Natural killer cell (primary cell): ENCODE results near the gene CIAO3. TPM values are rescaled to one million over a fixed set of nuclear protein-coding genes. Genes with fewer than 3 reads are reported as not detected.
"Not testable (repeated sequence)": the region's sequence is repeated elsewhere in the genome, so short reads cannot be mapped to it uniquely, and the experiment has no call there.

Source experiments
- ATAC-seq, 3 donors: fragments of 150-1000 bp in 2 of 3; fragments of 200-7000 bp in 1 of 3; cut with Tn5 transposase; 1 replicate in 1 of 3; 2 replicates in 2 of 3; pipeline ENCODE4 v1.10.0; 2021; ENCODE audit warnings: mild to moderate bottlenecking in 2 of 3, moderate library complexity in 2 of 3
- DNase-seq, 2 donors: peaks; one replicate each; pipeline versions ENCODE4 v3.0.0 to v3.0.0-alpha.2; 2013 to 2021; ENCODE audit warnings: mixed read lengths in 1 of 2
- H3K27ac ChIP-seq: one replicate; pipeline ENCODE4 v1.5.1; 2013; ENCODE audit warnings: mild to moderate bottlenecking, low read length
- H3K27me3 ChIP-seq: one replicate; pipeline ENCODE4 v1.6.1; 2013; ENCODE audit warnings: low read length; ENCODE audit not compliant: control insufficient read depth, insufficient read depth
- H3K36me3 ChIP-seq: one replicate; pipeline ENCODE4 v1.6.1; 2013; ENCODE audit warnings: low read length; ENCODE audit not compliant: control insufficient read depth, insufficient read depth
- H3K4me1 ChIP-seq: one replicate; pipeline ENCODE4 v1.6.1; 2013; ENCODE audit warnings: low read length; ENCODE audit not compliant: control insufficient read depth, insufficient read depth
- H3K4me3 ChIP-seq: one replicate; pipeline ENCODE4 v1.5.1; 2013; ENCODE audit warnings: low read length
- H3K9me3 ChIP-seq: one replicate; pipeline ENCODE4 v1.6.1; 2013; ENCODE audit warnings: low read length; ENCODE audit not compliant: control insufficient read depth, insufficient read depth
- H3K27ac Mint-ChIP-seq, 2 donors: one replicate each; pipeline ENCODE4 v1.8.0; 2022; ENCODE audit warnings: mild to moderate bottlenecking in 2 of 2, mixed read lengths in 2 of 2, moderate library complexity in 1 of 2
- H3K27me3 Mint-ChIP-seq, 2 donors: one replicate each; pipeline ENCODE4 v1.8.0; 2022; ENCODE audit warnings: low read depth in 2 of 2, mixed read lengths in 2 of 2
- H3K36me3 Mint-ChIP-seq: one replicate; pipeline ENCODE4 v1.8.0; 2022; ENCODE audit warnings: mixed read lengths
- H3K4me1 Mint-ChIP-seq, 2 donors: one replicate each; pipeline ENCODE4 v1.8.0; 2022; ENCODE audit warnings: mixed read lengths in 2 of 2
- H3K4me3 Mint-ChIP-seq: one replicate; pipeline ENCODE4 v1.8.0; 2022; ENCODE audit warnings: mild to moderate bottlenecking, moderate library complexity, mixed read lengths
- H3K9me3 Mint-ChIP-seq, 2 donors: one replicate each; pipeline ENCODE4 v1.8.0; 2022; ENCODE audit warnings: mixed read lengths in 2 of 2
- CTCF ChIP-seq: fragments of 200-600 bp; IDR thresholded peaks from one replicate; pipeline ENCODE4 v1.8.0; 2022; ENCODE audit warnings: antibody characterized with exemption
- WGBS: methylation state at CpG from one replicate; pipeline ENCODE4 v1.1.7; 2013; ENCODE audit warnings: missing lambda C conversion rate; ENCODE audit not compliant: insufficient coverage; 5-methylcytosine and 5-hydroxymethylcytosine counted together
- intact Hi-C: fragments of 100-400 bp; cut with micrococcal nuclease; formaldehyde crosslinking; loops from one replicate; pipeline ENCODE4 v1.14.2; 2022
- total RNA-seq, 4 donors: library from RNA; stranded (reverse); fragments of 120-200 nt in 1 of 4; gene quantifications; one replicate each; pipeline versions ENCODE4 v1.2.3 to v1.2.4, GENCODE V29; 2013 to 2022

Gene CIAO3
- total RNA-seq, 3 donors from 2014 or later (not counting 1 experiment from before 2014, with no cell fraction given): 36.9 to 39.8 (median 37.5) TPM

GRCh38 chr16:777826-778225, 37.0 kb upstream of the CIAO3 start:
- no peak for TF ChIP-seq CTCF
- Mint-ChIP-seq H3K27me3 (no peaks in the 10 kb centered on the region), H3K27ac (no peak overlapping the region)

DNA sequence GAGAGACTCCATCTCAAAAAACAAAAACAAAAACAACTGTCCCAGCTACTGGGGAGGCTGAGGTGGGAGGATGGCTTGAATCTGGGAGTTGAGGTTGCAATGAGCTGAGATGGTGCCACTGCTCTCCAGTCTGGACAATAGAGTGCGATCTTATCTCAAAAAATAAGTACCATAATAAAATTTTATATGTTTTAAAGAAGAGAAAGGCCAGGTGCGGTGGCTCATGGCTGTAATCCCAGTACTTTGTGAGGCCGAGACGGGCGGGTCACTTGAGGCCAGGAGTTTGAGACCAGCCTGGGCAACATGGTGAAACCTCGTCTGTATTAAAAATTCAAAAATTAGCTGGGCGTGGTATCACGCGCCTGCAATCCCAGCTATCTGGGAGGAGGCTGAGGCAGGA, 36.0 kb upstream of the CIAO3 start:
- DNase-seq (no peak), ATAC-seq (no peak)
- no peaks in the 10 kb centered on the region for H3K27me3 ChIP-seq
- H3K36me3 ChIP-seq: no peaks in the 10 kb centered on the region
- TF ChIP-seq CTCF: no peak
- Mint-ChIP-seq H3K4me3 (no peak overlapping the region), H3K27ac (no peak overlapping the region), H3K36me3 (no peaks in the 10 kb centered on the region), H3K4me1 (no peaks in the 10 kb centered on the region), H3K27me3 (no peaks in the 10 kb centered on the region), H3K9me3 (no peaks in the 10 kb centered on the region)
- no peaks in the 10 kb centered on the region for H3K9me3 ChIP-seq
- no peaks in the 10 kb centered on the region for H3K4me1 ChIP-seq
- H3K27ac ChIP-seq: no peak overlapping the region
- no peak overlapping the region for H3K4me3 ChIP-seq
- WGBS: 94% methylated on average over 9 of the region's 9 CpGs
- intact Hi-C loops: no loop called here

More at GRCh38 chr16:777826-778225, 37.0 kb upstream of the CIAO3 start:
- Histone ChIP-seq H3K27ac (no peak overlapping the region), H3K27me3 (no peaks in the 10 kb centered on the region), H3K36me3 (no peaks in the 10 kb centered on the region), H3K4me3 (no peak overlapping the region), H3K4me1 (no peaks in the 10 kb centered on the region), H3K9me3 (no peaks in the 10 kb centered on the region)
- Mint-ChIP-seq H3K9me3 (no peaks in the 10 kb centered on the region), H3K36me3 (no peaks in the 10 kb centered on the region), H3K4me1 (no peaks in the 10 kb centered on the region), H3K4me3 (no peak overlapping the region)
- intact Hi-C loops: no loop called here
- WGBS: 17% methylated on average over 15 of the region's 16 CpGs
- no peak for ATAC-seq
- no peak for DNase-seq

GRCh38 chr16:776298-776697, 35.5 kb upstream of the CIAO3 start:
- H3K27ac ChIP-seq, DNase-seq, ATAC-seq, H3K9me3 ChIP-seq, H3K4me1 Mint-ChIP-seq, H3K4me3 Mint-ChIP-seq, intact Hi-C loops, H3K27me3 ChIP-seq, H3K36me3 Mint-ChIP-seq, H3K4me1 ChIP-seq, H3K27me3 Mint-ChIP-seq, H3K36me3 ChIP-seq, H3K4me3 ChIP-seq, H3K27ac Mint-ChIP-seq, H3K9me3 Mint-ChIP-seq: not testable (repeated sequence)
- 85% methylated on average over 9 of the region's 10 CpGs for WGBS

DNA sequence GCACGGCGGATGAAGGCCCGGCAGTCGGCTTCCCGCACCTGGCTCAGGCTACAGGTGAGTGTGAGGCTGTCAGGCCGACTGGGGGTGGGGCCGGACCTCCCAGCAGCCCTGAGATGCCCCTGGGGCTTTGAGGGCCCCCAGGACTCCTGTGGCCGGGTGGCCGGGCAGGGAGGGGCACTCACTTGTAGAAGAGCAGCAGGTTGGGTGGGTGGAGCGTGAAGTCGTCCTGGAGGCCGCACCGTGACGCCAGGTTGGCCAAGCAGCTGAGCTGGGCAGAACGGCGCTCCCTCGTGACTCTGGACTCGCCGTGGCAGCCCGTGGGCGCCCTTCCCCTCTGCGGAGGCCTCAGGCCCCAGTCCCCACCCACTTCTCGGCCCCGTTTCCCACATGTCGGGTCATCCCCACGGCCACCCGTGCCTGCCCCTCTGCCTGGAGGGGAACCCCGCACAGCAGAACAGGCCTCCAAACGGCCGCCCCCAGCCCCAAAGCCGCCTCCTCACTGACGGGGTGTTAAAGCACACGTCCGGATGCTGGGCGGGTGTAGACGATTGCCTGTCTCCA, 34.5 kb upstream of the CIAO3 start:
- no peak for TF ChIP-seq CTCF
- no peaks in the 10 kb centered on the region for H3K27me3 Mint-ChIP-seq
- H3K9me3 Mint-ChIP-seq: no peaks in the 10 kb centered on the region
- no peaks in the 10 kb centered on the region for H3K9me3 ChIP-seq
- DNase-seq (no peak), ATAC-seq (no peak)
- H3K36me3 ChIP-seq: no peaks in the 10 kb centered on the region
- 77% methylated on average over 36 of the region's 36 CpGs for WGBS
- H3K4me1 ChIP-seq: no peaks in the 10 kb centered on the region
- no peaks in the 10 kb centered on the region for H3K4me1 Mint-ChIP-seq
- intact Hi-C loops: no loop called here
- H3K4me3 Mint-ChIP-seq: no peak overlapping the region
- no peak overlapping the region for H3K4me3 ChIP-seq
- no peaks in the 10 kb centered on the region for H3K36me3 Mint-ChIP-seq
- H3K27me3 ChIP-seq: no peaks in the 10 kb centered on the region
- H3K27ac ChIP-seq: no peak overlapping the region
- H3K27ac Mint-ChIP-seq: no peak overlapping the region
